ENCODE results near the gene SOX5. TPM values are rescaled to one million over a fixed set of nuclear protein-coding genes. Genes with fewer than 3 reads are reported as not detected.

Gene SOX5
- total and polyA plus RNA-seq, 9 of the 15 experiments (the other 6 are each of a cell fraction or from before 2014, with no cell fraction given), result 8.3 to 16.5 (median 11.9) TPM

DNA sequence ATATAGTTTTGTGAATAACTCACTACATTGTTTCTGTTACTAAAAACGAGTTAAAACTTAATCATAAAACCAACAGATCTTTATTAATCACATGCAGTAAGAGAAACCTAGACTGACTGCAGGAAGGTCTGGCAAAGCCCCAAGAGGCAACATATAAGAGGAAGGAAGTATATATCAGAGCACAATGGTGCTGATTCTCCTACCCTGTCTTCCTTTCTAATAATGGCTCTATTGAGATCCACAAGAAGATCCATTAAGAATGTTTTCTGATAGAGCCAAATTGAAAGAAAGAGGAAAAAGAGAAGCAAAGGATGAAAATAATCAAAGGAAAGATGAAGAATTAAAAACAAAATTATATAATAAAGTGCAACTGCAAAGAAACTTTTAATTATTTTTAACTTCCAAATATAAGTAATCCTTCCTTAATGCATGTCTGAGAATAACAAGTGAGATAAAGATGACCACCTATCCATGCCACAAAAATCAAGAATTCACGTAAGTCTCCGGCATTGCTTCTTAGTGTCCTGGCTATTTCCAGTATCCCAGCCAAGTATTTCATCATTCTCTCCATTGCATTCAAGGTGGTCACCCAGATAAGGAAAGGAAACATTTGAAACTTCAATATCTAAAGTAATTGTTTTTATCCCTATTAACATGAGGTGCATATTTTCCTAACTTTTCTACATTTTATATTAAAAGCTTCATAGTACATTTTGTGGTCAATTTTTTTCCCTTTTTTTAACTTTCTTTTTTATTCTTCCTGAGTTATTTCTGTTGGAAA is 62.2 kb downstream of the SOX5 start (continued):
- TF ChIP-seq FOXM1 (IDR thresholded peaks at IDR 0.05; ENCODE audit: low read depth), result peak; percentile 77
- TF ChIP-seq FOXM1 (CRISPR knock-in tag; IDR thresholded peaks at IDR 0.05; ENCODE audit: low read depth), result no peak
- TF ChIP-seq, protein P1, sequence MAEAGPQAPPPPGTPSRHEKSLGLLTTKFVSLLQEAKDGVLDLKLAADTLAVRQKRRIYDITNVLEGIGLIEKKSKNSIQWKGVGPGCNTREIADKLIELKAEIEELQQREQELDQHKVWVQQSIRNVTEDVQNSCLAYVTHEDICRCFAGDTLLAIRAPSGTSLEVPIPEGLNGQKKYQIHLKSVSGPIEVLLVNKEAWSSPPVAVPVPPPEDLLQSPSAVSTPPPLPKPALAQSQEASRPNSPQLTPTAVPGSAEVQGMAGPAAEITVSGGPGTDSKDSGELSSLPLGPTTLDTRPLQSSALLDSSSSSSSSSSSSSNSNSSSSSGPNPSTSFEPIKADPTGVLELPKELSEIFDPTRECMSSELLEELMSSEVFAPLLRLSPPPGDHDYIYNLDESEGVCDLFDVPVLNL (CRISPR knock-in tag; IDR thresholded peaks at IDR 0.05; ENCODE audit: low read depth), result no peak

DNA sequence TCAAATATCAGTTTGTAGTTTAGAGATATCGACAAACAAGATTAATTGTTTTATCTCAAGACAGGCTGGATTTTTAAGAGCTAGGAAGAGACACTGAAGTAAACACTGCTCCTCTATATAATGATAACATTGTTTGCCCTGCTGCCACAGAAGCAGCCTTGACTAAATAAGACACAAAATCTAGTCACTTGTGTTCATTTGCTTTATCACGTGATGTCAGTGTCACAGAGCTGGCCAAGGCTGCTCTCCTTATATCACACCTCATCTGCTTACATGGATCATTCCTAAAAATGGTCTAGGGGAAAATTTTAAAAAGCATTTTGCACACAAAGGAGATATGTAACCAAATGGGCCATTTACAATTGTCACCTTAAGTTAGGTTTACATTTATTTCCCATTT is 64.1 kb downstream of the SOX5 start:
- Histone ChIP-seq H3K27ac (ENCODE audit: extremely low read depth, low read depth, low read length) (peak overlapping the region; percentile 8; the same call in 1 of the 3 replicates), H3K4me3 (no peak overlapping the region), H3K9me1 (ENCODE audit: control insufficient read depth, insufficient read depth, low read length) (no peaks in the 10 kb centered on the region), H3K9ac (ENCODE audit: insufficient read depth in 1 of 2, low read depth in 2 of 2, low read length in 2 of 2) (no peak overlapping the region; a peak in 1 of 4 replicates), H3K4me1 (replicated peaks in 1 of 2; ENCODE audit: control insufficient read depth in 2 of 2, insufficient read depth in 2 of 2, low read length in 2 of 2) (peaks cover 0 to 28% of the 10 kb centered on the region in 2 experiments; a peak in 3 of 5 replicates), H3K79me2 (ENCODE audit: control insufficient read depth, insufficient read depth, low read length) (no peaks in the 10 kb centered on the region), H3K27me3 (ENCODE audit: control insufficient read depth in 2 of 2, insufficient read depth in 2 of 2, low read length in 2 of 2) (no peaks in the 10 kb centered on the region), H4K20me1 (replicated peaks; ENCODE audit: control insufficient read depth, insufficient read depth, low read length) (no peaks in the 10 kb centered on the region), H2AFZ (ENCODE audit: low read depth, low read length) (peak overlapping the region; percentile 67), H3K36me3 (ENCODE audit: control insufficient read depth, insufficient read depth, low read length) (no peaks in the 10 kb centered on the region), H3K9me3 (replicated peaks; ENCODE audit: control insufficient read depth, insufficient read depth, low read depth, low read length) (no peaks in the 10 kb centered on the region; the same call in 1 of the 2 replicates), H3K4me2 (ENCODE audit: insufficient read depth, low read length) (no peak overlapping the region)
- DNase-seq (ENCODE audit: extremely low read depth in 1 of 4, low spot score in 3 of 4) (peak in 1 of 4 experiments; percentile 31), ATAC-seq (peak; percentile 37; the same call in 1 of the 3 replicates), FAIRE-seq (peak; percentile 67)
- ChIA-PET CTCF (ENCODE audit: low intra/inter-chr PET ratio) (no interaction called here), POLR2A (interaction anchor here (1.2 kb wide), 1 partner anchor 16 kb away, joined by 3 read pairs; no protein-coding TSS in a partner anchor)
- intact Hi-C loops (cut with micrococcal nuclease) (loop anchor here (2.0 to 5.0 kb wide), 2 partner anchors 163 to 327 kb away; no protein-coding TSS in a partner anchor), in situ Hi-C loops (cut with MboI) (no loop called here)
- BruUV-seq (replicated peaks), result no TSS peak
- WGBS (ENCODE audit: insufficient coverage, low coverage, missing lambda C conversion rate), result 22% methylated on average over 2 of the region's 2 CpGs
- TF ChIP-seq ZNF232 (CRISPR knock-in tag; IDR thresholded peaks at IDR 0.05), result no peak
- TF ChIP-seq SRF (CRISPR knock-in tag; IDR thresholded peaks at IDR 0.05), result no peak
- TF ChIP-seq BRD9 (IDR thresholded peaks at IDR 0.05; ENCODE audit: low read depth, partially characterized antibody), result no peak
- no peak for TF ChIP-seq ZNF507 (tag; conservative IDR thresholded peaks at IDR 0.05)
- TF ChIP-seq L3MBTL2 (IDR thresholded peaks at IDR 0.05), result 0 out of 2 replicates have a peak, but pooled peaks have one; percentile 16
- TF ChIP-seq DPF2 (IDR thresholded peaks at IDR 0.05), result 0 out of 2 replicates have a peak, but pooled peaks have one; percentile 11
- TF ChIP-seq THRAP3 (IDR thresholded peaks at IDR 0.05; ENCODE audit: borderline replicate concordance), result no peak
- no peak for TF ChIP-seq ZNF778 (CRISPR knock-in tag; IDR thresholded peaks at IDR 0.05)
- TF ChIP-seq MEIS2 (IDR thresholded peaks at IDR 0.05; ENCODE audit: partially characterized antibody), result peak; percentile 1
- no peak for TF ChIP-seq NFIC (IDR thresholded peaks at IDR 0.05)
- TF ChIP-seq, protein P2, sequence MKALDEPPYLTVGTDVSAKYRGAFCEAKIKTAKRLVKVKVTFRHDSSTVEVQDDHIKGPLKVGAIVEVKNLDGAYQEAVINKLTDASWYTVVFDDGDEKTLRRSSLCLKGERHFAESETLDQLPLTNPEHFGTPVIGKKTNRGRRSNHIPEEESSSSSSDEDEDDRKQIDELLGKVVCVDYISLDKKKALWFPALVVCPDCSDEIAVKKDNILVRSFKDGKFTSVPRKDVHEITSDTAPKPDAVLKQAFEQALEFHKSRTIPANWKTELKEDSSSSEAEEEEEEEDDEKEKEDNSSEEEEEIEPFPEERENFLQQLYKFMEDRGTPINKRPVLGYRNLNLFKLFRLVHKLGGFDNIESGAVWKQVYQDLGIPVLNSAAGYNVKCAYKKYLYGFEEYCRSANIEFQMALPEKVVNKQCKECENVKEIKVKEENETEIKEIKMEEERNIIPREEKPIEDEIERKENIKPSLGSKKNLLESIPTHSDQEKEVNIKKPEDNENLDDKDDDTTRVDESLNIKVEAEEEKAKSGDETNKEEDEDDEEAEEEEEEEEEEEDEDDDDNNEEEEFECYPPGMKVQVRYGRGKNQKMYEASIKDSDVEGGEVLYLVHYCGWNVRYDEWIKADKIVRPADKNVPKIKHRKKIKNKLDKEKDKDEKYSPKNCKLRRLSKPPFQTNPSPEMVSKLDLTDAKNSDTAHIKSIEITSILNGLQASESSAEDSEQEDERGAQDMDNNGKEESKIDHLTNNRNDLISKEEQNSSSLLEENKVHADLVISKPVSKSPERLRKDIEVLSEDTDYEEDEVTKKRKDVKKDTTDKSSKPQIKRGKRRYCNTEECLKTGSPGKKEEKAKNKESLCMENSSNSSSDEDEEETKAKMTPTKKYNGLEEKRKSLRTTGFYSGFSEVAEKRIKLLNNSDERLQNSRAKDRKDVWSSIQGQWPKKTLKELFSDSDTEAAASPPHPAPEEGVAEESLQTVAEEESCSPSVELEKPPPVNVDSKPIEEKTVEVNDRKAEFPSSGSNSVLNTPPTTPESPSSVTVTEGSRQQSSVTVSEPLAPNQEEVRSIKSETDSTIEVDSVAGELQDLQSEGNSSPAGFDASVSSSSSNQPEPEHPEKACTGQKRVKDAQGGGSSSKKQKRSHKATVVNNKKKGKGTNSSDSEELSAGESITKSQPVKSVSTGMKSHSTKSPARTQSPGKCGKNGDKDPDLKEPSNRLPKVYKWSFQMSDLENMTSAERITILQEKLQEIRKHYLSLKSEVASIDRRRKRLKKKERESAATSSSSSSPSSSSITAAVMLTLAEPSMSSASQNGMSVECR (CRISPR knock-in tag; IDR thresholded peaks at IDR 0.05), result no peak
- TF ChIP-seq U2AF1 (optimal IDR thresholded peaks at IDR 0.05; ENCODE audit: low read depth, low read length), result no peak
- no peak for TF ChIP-seq SP2 (IDR thresholded peaks at IDR 0.05; ENCODE audit: extremely low read depth, low read depth, low read length, poor library complexity, severe bottlenecking)
